Measurements from ENCODE around the gene CACNB3. TPM values are rescaled to one million over a fixed set of nuclear protein-coding genes. Genes with fewer than 3 reads are reported as not detected.

Gene CACNB3
- polyA plus RNA-seq, 1 donor from 2014 or later: 123 TPM

- no peaks in the 10 kb centered on the region for H3K9me3 ChIP-seq (ENCODE audit: low read length)
- H4K20me1 ChIP-seq (ENCODE audit: insufficient read depth): no peaks in the 10 kb centered on the region
- H3K27me3 ChIP-seq (ENCODE audit: insufficient read depth, low read depth, low read length): peaks cover 13% of the 10 kb centered on the region
- no peak for TF ChIP-seq EP300 (conservative IDR thresholded peaks at IDR 0.05; ENCODE audit: poor library complexity, severe bottlenecking)
- no peak for TF ChIP-seq SMC3 (conservative IDR thresholded peaks at IDR 0.05; ENCODE audit: poor library complexity)
- no peak for TF ChIP-seq RAD21 (conservative IDR thresholded peaks at IDR 0.05)
- TF ChIP-seq EZH2 (IDR thresholded peaks at IDR 0.05; ENCODE audit: borderline replicate concordance, insufficient read depth, low read length, poor library complexity, severe bottlenecking): no peak
- no peak for TF ChIP-seq TAF1 (IDR thresholded peaks at IDR 0.05; ENCODE audit: low read depth)
- TF ChIP-seq, protein P1, sequence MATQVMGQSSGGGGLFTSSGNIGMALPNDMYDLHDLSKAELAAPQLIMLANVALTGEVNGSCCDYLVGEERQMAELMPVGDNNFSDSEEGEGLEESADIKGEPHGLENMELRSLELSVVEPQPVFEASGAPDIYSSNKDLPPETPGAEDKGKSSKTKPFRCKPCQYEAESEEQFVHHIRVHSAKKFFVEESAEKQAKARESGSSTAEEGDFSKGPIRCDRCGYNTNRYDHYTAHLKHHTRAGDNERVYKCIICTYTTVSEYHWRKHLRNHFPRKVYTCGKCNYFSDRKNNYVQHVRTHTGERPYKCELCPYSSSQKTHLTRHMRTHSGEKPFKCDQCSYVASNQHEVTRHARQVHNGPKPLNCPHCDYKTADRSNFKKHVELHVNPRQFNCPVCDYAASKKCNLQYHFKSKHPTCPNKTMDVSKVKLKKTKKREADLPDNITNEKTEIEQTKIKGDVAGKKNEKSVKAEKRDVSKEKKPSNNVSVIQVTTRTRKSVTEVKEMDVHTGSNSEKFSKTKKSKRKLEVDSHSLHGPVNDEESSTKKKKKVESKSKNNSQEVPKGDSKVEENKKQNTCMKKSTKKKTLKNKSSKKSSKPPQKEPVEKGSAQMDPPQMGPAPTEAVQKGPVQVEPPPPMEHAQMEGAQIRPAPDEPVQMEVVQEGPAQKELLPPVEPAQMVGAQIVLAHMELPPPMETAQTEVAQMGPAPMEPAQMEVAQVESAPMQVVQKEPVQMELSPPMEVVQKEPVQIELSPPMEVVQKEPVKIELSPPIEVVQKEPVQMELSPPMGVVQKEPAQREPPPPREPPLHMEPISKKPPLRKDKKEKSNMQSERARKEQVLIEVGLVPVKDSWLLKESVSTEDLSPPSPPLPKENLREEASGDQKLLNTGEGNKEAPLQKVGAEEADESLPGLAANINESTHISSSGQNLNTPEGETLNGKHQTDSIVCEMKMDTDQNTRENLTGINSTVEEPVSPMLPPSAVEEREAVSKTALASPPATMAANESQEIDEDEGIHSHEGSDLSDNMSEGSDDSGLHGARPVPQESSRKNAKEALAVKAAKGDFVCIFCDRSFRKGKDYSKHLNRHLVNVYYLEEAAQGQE (IDR thresholded peaks at IDR 0.05; ENCODE audit: borderline replicate concordance): no peak
- TF ChIP-seq CTCF (IDR thresholded peaks at IDR 0.05; ENCODE audit: poor library complexity, severe bottlenecking): no peak
- TF ChIP-seq POLR2AphosphoS5 (IDR thresholded peaks at IDR 0.05): no peak
- no peak for TF ChIP-seq MXI1 (conservative IDR thresholded peaks at IDR 0.05; ENCODE audit: poor library complexity, severe bottlenecking)
- H3F3A ChIP-seq (ENCODE audit: insufficient read depth, low read length, poor library complexity, severe bottlenecking): no peaks in the 10 kb centered on the region
- H2AFZ ChIP-seq (ENCODE audit: low read depth, low read length): no peak overlapping the region
- H3K9me2 ChIP-seq (ENCODE audit: insufficient read depth, low read length): no peaks in the 10 kb centered on the region
- no peak overlapping the region for H3K4me2 ChIP-seq (ENCODE audit: low read length)
- H3K27ac ChIP-seq (ENCODE audit: low read length): no peak overlapping the region
- H3K9ac ChIP-seq (ENCODE audit: low read length): no peak overlapping the region
- no peak overlapping the region for H3K4me3 ChIP-seq (ENCODE audit: low read length)
- H3K36me3 ChIP-seq (ENCODE audit: insufficient read depth, low read length): no peaks in the 10 kb centered on the region
- H3K79me2 ChIP-seq (replicated peaks; ENCODE audit: insufficient read depth, low read length): no peaks in the 10 kb centered on the region
Measured at GRCh38 chr12:48868451-48868850, 50.2 kb downstream of the CACNB3 start.

- TF ChIP-seq SMC3 (conservative IDR thresholded peaks at IDR 0.05; ENCODE audit: poor library complexity) (no peak), MXI1 (conservative IDR thresholded peaks at IDR 0.05; ENCODE audit: poor library complexity, severe bottlenecking) (no peak), POLR2AphosphoS5 (IDR thresholded peaks at IDR 0.05) (no peak)
Measured at GRCh38 chr12:48869191-48869590, 50.9 kb downstream of the CACNB3 start.

GRCh38 chr12:48873096-48873495 lies 54.8 kb downstream of the CACNB3 start:
- no peak overlapping the region for H3K27ac ChIP-seq (ENCODE audit: low read length)
- no peak for TF ChIP-seq POLR2AphosphoS5 (IDR thresholded peaks at IDR 0.05)
- TF ChIP-seq MXI1 (conservative IDR thresholded peaks at IDR 0.05; ENCODE audit: poor library complexity, severe bottlenecking): no peak
- TF ChIP-seq, protein P1 (IDR thresholded peaks at IDR 0.05; ENCODE audit: borderline replicate concordance): no peak
- TF ChIP-seq SMC3 (conservative IDR thresholded peaks at IDR 0.05; ENCODE audit: poor library complexity): no peak
- no peak for TF ChIP-seq TAF1 (IDR thresholded peaks at IDR 0.05; ENCODE audit: low read depth)
- no peak for TF ChIP-seq EP300 (conservative IDR thresholded peaks at IDR 0.05; ENCODE audit: poor library complexity, severe bottlenecking)
- no peak for TF ChIP-seq EZH2 (IDR thresholded peaks at IDR 0.05; ENCODE audit: borderline replicate concordance, insufficient read depth, low read length, poor library complexity, severe bottlenecking)
- no peak for TF ChIP-seq RAD21 (conservative IDR thresholded peaks at IDR 0.05)
- TF ChIP-seq CTCF (IDR thresholded peaks at IDR 0.05; ENCODE audit: poor library complexity, severe bottlenecking): no peak
- no peak overlapping the region for H2AFZ ChIP-seq (ENCODE audit: low read depth, low read length)
- no peaks in the 10 kb centered on the region for H4K20me1 ChIP-seq (ENCODE audit: insufficient read depth)
- H3K4me3 ChIP-seq (ENCODE audit: low read length): no peak overlapping the region
- H3K9me2 ChIP-seq (ENCODE audit: insufficient read depth, low read length): no peaks in the 10 kb centered on the region
- no peak overlapping the region for H3K4me2 ChIP-seq (ENCODE audit: low read length)
- H3K9me3 ChIP-seq (ENCODE audit: low read length): no peaks in the 10 kb centered on the region
- no peaks in the 10 kb centered on the region for H3K36me3 ChIP-seq (ENCODE audit: insufficient read depth, low read length)
- H3F3A ChIP-seq (ENCODE audit: insufficient read depth, low read length, poor library complexity, severe bottlenecking): no peaks in the 10 kb centered on the region
- H3K79me2 ChIP-seq (replicated peaks; ENCODE audit: insufficient read depth, low read length): no peaks in the 10 kb centered on the region
- H3K27me3 ChIP-seq (ENCODE audit: insufficient read depth, low read depth, low read length): no peaks in the 10 kb centered on the region
- H3K9ac ChIP-seq (ENCODE audit: low read length): no peak overlapping the region

More at GRCh38 chr12:48869191-48869590, 50.9 kb downstream of the CACNB3 start:
- no peaks in the 10 kb centered on the region for H4K20me1 ChIP-seq (ENCODE audit: insufficient read depth)
- H2AFZ ChIP-seq (ENCODE audit: low read depth, low read length): no peak overlapping the region
- no peaks in the 10 kb centered on the region for H3K9me3 ChIP-seq (ENCODE audit: low read length)
- peaks cover 11% of the 10 kb centered on the region for H3K27me3 ChIP-seq (ENCODE audit: insufficient read depth, low read depth, low read length)
- H3K36me3 ChIP-seq (ENCODE audit: insufficient read depth, low read length): no peaks in the 10 kb centered on the region
- H3K27ac ChIP-seq (ENCODE audit: low read length): no peak overlapping the region
- H3K9me2 ChIP-seq (ENCODE audit: insufficient read depth, low read length): no peaks in the 10 kb centered on the region
- H3K4me2 ChIP-seq (ENCODE audit: low read length): no peak overlapping the region
- H3K4me3 ChIP-seq (ENCODE audit: low read length): no peak overlapping the region
- H3F3A ChIP-seq (ENCODE audit: insufficient read depth, low read length, poor library complexity, severe bottlenecking): no peaks in the 10 kb centered on the region
- H3K79me2 ChIP-seq (replicated peaks; ENCODE audit: insufficient read depth, low read length): no peaks in the 10 kb centered on the region
- no peak overlapping the region for H3K9ac ChIP-seq (ENCODE audit: low read length)

All from neural cell (in vitro differentiated cells).